ENCODE results near the gene TMC7.
A peak's percentile ranks its signal among the peaks of the same experiment; 100 is the strongest.

Gene TMC7

DNA sequence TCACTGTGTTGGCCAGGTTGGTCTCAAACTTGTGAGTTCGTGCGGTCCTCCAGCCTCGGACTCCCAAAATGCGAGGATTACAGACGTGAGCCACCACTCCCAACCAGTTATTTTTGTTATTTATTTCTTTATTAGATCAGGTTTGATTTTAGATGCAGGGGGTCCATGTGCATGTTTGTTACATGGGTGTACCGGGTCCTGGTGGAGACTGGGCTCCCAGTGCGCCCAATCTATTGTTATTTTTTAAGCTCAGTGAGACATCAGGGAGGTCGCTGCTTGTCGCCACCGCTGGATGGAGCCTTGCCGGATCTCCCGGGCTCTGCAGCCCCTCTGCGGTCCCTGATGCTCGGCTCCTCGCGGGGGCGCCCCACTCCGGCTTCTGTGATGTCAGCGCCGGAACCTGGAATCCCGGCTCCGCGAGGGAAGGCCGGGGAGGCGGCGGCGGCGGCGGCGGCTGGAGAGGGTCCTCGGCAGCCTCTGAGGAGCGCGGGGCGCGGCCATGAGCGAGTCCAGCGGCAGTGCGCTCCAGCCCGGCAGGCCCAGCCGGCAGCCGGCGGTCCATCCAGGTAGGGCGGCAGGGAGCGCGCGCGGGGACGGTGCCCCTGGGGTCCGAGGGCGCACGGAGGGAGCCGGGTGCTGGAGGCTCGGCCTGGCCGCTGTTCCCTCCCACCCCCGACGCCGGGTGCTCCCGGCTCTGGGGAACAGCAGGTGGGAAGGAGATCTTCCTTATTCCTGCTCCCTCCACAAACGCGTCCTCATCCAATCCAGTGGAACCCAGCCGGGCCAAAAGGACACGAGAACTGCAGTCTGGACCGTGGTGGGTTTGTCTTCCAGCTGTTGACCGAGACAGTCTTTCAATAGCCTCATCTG, at the start of gene TMC7:
TMC7 (plus strand) TSS at position 370 of the 870 bp plus-strand sequence; CDS start at position 500, 130 bp downstream.
- ChIA-PET CTCF (interaction anchor here (0.6 to 1.5 kb wide), 10 partner anchors 9 to 194 kb away, joined by 3 to 9 read pairs (median 3); no protein-coding TSS in a partner anchor), POLR2A (interaction anchor here (0.9 to 1.5 kb wide), 5 partner anchors 15 to 193 kb away, joined by 3 to 8 read pairs (median 3); partner anchors contain the start of genes ARL6IP1, COQ7 and RPS15A)
- no peak for TF ChIP-seq FOXM1 (IDR thresholded peaks at IDR 0.05; ENCODE audit: borderline replicate concordance)
- TF ChIP-seq LEF1 (IDR thresholded peaks at IDR 0.05; ENCODE audit: borderline replicate concordance) = 0 out of 2 replicates have a peak, but pooled peaks have one; percentile 49
- no peak for TF ChIP-seq HDGF (IDR thresholded peaks at IDR 0.05; ENCODE audit: borderline replicate concordance)
- DNase-seq (ENCODE audit: extremely low spot score) = peak; percentile 90

DNA sequence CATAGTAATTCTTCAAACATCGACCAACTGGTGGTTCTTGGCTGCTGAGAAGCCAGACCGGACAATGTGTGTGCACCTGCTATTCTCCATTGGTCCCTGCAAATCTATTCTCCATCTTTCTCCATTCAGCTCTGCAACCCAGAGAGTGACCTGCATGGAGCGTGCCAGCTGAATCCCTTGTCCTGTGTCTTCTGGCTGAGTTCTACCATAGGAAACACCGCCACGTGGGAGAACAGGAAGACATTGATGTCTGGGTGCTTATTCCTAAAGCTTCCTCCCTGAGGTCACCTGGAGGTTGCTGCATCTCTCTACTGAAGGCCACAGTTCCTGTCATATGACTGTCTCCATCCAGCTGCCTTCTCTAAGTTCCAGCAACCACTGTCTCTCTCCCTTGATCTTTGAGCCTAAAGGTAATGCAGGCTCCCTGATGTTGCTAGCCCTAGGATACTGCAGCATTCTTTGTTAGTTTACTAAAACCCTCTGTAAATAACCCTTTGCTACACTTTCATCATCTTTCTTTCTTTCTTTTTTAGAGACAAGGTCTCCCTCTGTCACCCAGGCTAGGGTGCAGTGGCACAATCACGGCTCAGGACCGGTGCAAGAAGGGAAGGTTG, 46.9 kb upstream of the TMC7 start:
- ChIA-PET POLR2A (no interaction called here), CTCF (no interaction called here)
- TF ChIP-seq HDGF (IDR thresholded peaks at IDR 0.05; ENCODE audit: borderline replicate concordance) (no peak), ELF4 (IDR thresholded peaks at IDR 0.05) (no peak), CTBP1 (IDR thresholded peaks at IDR 0.05; ENCODE audit: borderline replicate concordance) (no peak), FOXA1 (IDR thresholded peaks at IDR 0.05) (no peak), L3MBTL2 (conservative IDR thresholded peaks at IDR 0.05) (no peak), SUZ12 (IDR thresholded peaks at IDR 0.05) (no peak), LEF1 (IDR thresholded peaks at IDR 0.05; ENCODE audit: borderline replicate concordance) (no peak), FOXM1 (IDR thresholded peaks at IDR 0.05; ENCODE audit: borderline replicate concordance) (no peak), FOXK2 (IDR thresholded peaks at IDR 0.05) (no peak), SP1 (IDR thresholded peaks at IDR 0.05) (no peak), ZNF384 (IDR thresholded peaks at IDR 0.05) (no peak)
- TF ChIP-seq, protein P1, sequence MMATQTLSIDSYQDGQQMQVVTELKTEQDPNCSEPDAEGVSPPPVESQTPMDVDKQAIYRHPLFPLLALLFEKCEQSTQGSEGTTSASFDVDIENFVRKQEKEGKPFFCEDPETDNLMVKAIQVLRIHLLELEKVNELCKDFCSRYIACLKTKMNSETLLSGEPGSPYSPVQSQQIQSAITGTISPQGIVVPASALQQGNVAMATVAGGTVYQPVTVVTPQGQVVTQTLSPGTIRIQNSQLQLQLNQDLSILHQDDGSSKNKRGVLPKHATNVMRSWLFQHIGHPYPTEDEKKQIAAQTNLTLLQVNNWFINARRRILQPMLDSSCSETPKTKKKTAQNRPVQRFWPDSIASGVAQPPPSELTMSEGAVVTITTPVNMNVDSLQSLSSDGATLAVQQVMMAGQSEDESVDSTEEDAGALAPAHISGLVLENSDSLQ (IDR thresholded peaks at IDR 0.05) = no peak
- DNase-seq (ENCODE audit: extremely low spot score) = no peak

DNA sequence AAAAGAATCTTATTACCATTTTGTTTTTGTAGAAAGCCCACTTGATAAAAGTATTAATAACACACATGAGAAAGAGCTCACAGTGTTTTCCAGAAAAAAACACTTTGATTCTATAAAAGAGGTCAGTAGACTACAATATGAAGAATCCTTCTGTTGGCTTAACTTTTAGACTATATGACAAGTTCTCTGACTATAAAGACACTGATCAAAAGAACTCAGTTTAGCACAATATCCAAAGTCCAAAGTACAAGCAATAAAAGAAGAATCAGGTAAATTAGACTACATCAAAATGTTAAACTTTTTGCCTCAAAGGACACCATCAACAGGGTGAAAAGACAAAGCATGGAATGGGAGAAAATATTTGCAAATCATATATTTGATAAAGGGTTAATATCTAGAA, 46.3 kb upstream of the TMC7 start:
- ChIA-PET CTCF (no interaction called here), POLR2A (no interaction called here)
- no peak for TF ChIP-seq FOXM1 (IDR thresholded peaks at IDR 0.05; ENCODE audit: borderline replicate concordance)
- TF ChIP-seq ZNF384 (IDR thresholded peaks at IDR 0.05) = no peak
- TF ChIP-seq, protein P1 (IDR thresholded peaks at IDR 0.05) = no peak
- TF ChIP-seq HDGF (IDR thresholded peaks at IDR 0.05; ENCODE audit: borderline replicate concordance) = no peak
- TF ChIP-seq SP1 (IDR thresholded peaks at IDR 0.05) = no peak
- no peak for TF ChIP-seq FOXA1 (IDR thresholded peaks at IDR 0.05)
- no peak for TF ChIP-seq CTBP1 (IDR thresholded peaks at IDR 0.05; ENCODE audit: borderline replicate concordance)
- no peak for TF ChIP-seq NFRKB (IDR thresholded peaks at IDR 0.05)
- TF ChIP-seq L3MBTL2 (conservative IDR thresholded peaks at IDR 0.05) = no peak
- no peak for TF ChIP-seq LEF1 (IDR thresholded peaks at IDR 0.05; ENCODE audit: borderline replicate concordance)
- no peak for TF ChIP-seq ELF4 (IDR thresholded peaks at IDR 0.05)
- TF ChIP-seq TARDBP (IDR thresholded peaks at IDR 0.05) = no peak
- no peak for DNase-seq (ENCODE audit: extremely low spot score)

DNA sequence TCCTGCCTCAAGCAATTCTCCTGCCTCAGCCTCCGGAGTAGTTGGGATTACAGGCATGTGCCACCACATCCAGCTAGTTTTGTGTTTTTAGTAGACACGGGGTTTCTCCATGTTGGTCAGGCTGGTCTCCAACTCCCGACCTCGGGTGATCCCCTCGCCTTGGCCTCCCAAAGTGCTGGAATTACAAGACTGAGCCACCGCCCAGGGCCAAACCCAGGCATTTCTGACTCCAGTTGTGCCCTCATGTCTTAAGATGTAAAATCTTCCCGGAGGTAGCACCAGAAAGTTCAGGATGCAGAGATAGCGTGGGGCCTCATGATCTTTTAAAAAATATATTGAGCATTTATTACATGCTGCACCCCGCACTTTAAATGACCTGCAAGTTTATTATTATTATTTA, 44.7 kb upstream of the TMC7 start:
- ChIA-PET CTCF (no interaction called here), POLR2A (no interaction called here)
- TF ChIP-seq SUZ12 (IDR thresholded peaks at IDR 0.05) = no peak
- no peak for TF ChIP-seq FOXA1 (IDR thresholded peaks at IDR 0.05)
- no peak for TF ChIP-seq SP1 (IDR thresholded peaks at IDR 0.05)
- TF ChIP-seq ARNT (IDR thresholded peaks at IDR 0.05) = no peak
- no peak for TF ChIP-seq NFRKB (IDR thresholded peaks at IDR 0.05)
- no peak for TF ChIP-seq L3MBTL2 (conservative IDR thresholded peaks at IDR 0.05)
- TF ChIP-seq TARDBP (IDR thresholded peaks at IDR 0.05) = no peak
- no peak for TF ChIP-seq LEF1 (IDR thresholded peaks at IDR 0.05; ENCODE audit: borderline replicate concordance)
- DNase-seq (ENCODE audit: extremely low spot score) = no peak

DNA sequence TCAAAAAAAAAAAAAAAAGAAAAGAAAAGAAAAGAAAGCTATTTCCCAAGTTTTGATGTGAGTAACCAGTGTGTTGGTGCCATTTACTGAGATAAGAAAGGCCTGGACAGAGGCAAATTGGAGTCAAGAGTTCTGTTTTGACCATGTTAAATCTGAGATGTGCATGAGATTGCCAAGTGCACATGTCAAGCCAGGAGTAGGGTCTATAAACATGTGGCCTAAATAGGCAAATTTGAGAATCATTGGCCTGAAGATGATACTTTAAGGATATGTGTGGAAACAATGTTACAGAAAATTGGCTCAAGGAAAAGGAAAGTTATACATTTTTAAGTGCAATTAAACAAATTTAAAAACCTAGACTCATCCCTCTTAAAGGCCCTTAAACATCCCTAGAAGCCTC, 42.3 kb upstream of the TMC7 start:
- no peak for DNase-seq (ENCODE audit: extremely low spot score)
- ChIA-PET CTCF (no interaction called here), POLR2A (interaction anchor here (0.7 to 1.2 kb wide), 2 partner anchors 140 to 151 kb away, joined by 3 to 5 read pairs; partner anchors contain the start of gene RPS15A)
- TF ChIP-seq NFRKB (IDR thresholded peaks at IDR 0.05) (no peak), TARDBP (IDR thresholded peaks at IDR 0.05) (no peak), BHLHE40 (IDR thresholded peaks at IDR 0.05; ENCODE audit: borderline replicate concordance) (no peak), FOXA1 (IDR thresholded peaks at IDR 0.05) (no peak), ELF4 (IDR thresholded peaks at IDR 0.05) (no peak), SUZ12 (IDR thresholded peaks at IDR 0.05) (no peak), SP1 (IDR thresholded peaks at IDR 0.05) (no peak), LEF1 (IDR thresholded peaks at IDR 0.05; ENCODE audit: borderline replicate concordance) (no peak), ARNT (IDR thresholded peaks at IDR 0.05) (no peak), FOXM1 (IDR thresholded peaks at IDR 0.05; ENCODE audit: borderline replicate concordance) (no peak), CTBP1 (IDR thresholded peaks at IDR 0.05; ENCODE audit: borderline replicate concordance) (no peak), L3MBTL2 (conservative IDR thresholded peaks at IDR 0.05) (no peak), FOXK2 (IDR thresholded peaks at IDR 0.05) (no peak), HDGF (IDR thresholded peaks at IDR 0.05; ENCODE audit: borderline replicate concordance) (no peak), ZNF384 (IDR thresholded peaks at IDR 0.05) (no peak)
- TF ChIP-seq, protein P1 (IDR thresholded peaks at IDR 0.05) = no peak
